Measurements from ENCODE around the gene PTGR1. TPM values are rescaled to one million over a fixed set of nuclear protein-coding genes. Genes with fewer than 3 reads are reported as not detected.

The PTGR1 gene
- total and polyA plus RNA-seq, 2 donors (not counting 3 experiments of a cell fraction or from before 2014, with no cell fraction given) = 70.3 to 79.1 TPM

GRCh38 chr9:111633389-111633736 lies 33.9 kb upstream of the PTGR1 start:
- no peak overlapping the region for H3K4me3 ChIP-seq (replicated peaks in 1 of 3; ENCODE audit: insufficient read depth in 1 of 3, low read depth in 1 of 3, low read length in 3 of 3)
- no peaks in the 10 kb centered on the region for H3K9me1 ChIP-seq (replicated peaks; ENCODE audit: control insufficient read depth, extremely low read depth, insufficient read depth, low read length)
- peaks cover 31% of the 10 kb centered on the region for H3K4me1 ChIP-seq (ENCODE audit: control insufficient read depth, extremely low read depth, insufficient read depth, low read length)
- no peaks in the 10 kb centered on the region for H3K36me3 ChIP-seq (ENCODE audit: control insufficient read depth in 2 of 2, extremely low read depth in 1 of 2, insufficient read depth in 2 of 2, low read length in 2 of 2)
- peak; percentile 55 for FAIRE-seq
- CTCF ChIA-PET = no interaction called here
- POLR2A ChIA-PET = interaction anchor here (1.2 kb wide), 1 partner anchor 13 kb away, joined by 4 read pairs; no protein-coding TSS in a partner anchor
- H3K9ac ChIP-seq (replicated peaks; ENCODE audit: extremely low read depth, insufficient read depth, low read length) = no peak overlapping the region
- H3K79me2 ChIP-seq (ENCODE audit: control insufficient read depth, insufficient read depth, low read length) = peaks cover 64% of the 10 kb centered on the region
- no peaks in the 10 kb centered on the region for H3K9me3 ChIP-seq (replicated peaks; ENCODE audit: control insufficient read depth, insufficient read depth, low read length)
- no peak overlapping the region for H3K27ac ChIP-seq (ENCODE audit: insufficient read depth, low read depth, low read length)
- dilution Hi-C loops (cut with MboI; ENCODE audit: extremely low pct_ligation_motif_present, low sequenced_read_pairs) (no loop called here), intact Hi-C loops (cut with micrococcal nuclease) (loop anchor here (5.0 kb wide), 1 partner anchor 69 kb away; no protein-coding TSS in a partner anchor)
- H3K27me3 ChIP-seq (ENCODE audit: control insufficient read depth in 2 of 2, insufficient read depth in 2 of 2, low read length in 2 of 2) = no peaks in the 10 kb centered on the region
- TF ChIP-seq MYC (IDR thresholded peaks at IDR 0.05; ENCODE audit: low read depth, low read length) = no peak
- no peak for TF ChIP-seq EZH2 (IDR thresholded peaks at IDR 0.05; ENCODE audit: borderline replicate concordance, low read depth, low read length, severe bottlenecking)
- TF ChIP-seq JUN (IDR thresholded peaks at IDR 0.05; ENCODE audit: borderline replicate concordance, insufficient read depth, insufficient read length, low read depth) = no peak
- no peak for TF ChIP-seq POLR2A (IDR thresholded peaks at IDR 0.05; ENCODE audit: low read depth, low read length)
- TF ChIP-seq, protein P1, sequence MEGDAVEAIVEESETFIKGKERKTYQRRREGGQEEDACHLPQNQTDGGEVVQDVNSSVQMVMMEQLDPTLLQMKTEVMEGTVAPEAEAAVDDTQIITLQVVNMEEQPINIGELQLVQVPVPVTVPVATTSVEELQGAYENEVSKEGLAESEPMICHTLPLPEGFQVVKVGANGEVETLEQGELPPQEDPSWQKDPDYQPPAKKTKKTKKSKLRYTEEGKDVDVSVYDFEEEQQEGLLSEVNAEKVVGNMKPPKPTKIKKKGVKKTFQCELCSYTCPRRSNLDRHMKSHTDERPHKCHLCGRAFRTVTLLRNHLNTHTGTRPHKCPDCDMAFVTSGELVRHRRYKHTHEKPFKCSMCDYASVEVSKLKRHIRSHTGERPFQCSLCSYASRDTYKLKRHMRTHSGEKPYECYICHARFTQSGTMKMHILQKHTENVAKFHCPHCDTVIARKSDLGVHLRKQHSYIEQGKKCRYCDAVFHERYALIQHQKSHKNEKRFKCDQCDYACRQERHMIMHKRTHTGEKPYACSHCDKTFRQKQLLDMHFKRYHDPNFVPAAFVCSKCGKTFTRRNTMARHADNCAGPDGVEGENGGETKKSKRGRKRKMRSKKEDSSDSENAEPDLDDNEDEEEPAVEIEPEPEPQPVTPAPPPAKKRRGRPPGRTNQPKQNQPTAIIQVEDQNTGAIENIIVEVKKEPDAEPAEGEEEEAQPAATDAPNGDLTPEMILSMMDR (IDR thresholded peaks at IDR 0.05; ENCODE audit: extremely low read depth in 1 of 2, insufficient read depth in 1 of 2, low read depth in 1 of 2, low read length in 2 of 2) = no peak
- no peak for TF ChIP-seq GATA2 (IDR thresholded peaks at IDR 0.05; ENCODE audit: insufficient read depth, insufficient read length, low read depth, low read length)
- TF ChIP-seq, protein P2, sequence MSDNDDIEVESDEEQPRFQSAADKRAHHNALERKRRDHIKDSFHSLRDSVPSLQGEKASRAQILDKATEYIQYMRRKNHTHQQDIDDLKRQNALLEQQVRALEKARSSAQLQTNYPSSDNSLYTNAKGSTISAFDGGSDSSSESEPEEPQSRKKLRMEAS (IDR thresholded peaks at IDR 0.05; ENCODE audit: insufficient read depth, insufficient read length) = no peak
- TF ChIP-seq POLR2AphosphoS5 (IDR thresholded peaks at IDR 0.05; ENCODE audit: insufficient read depth, low read depth, low read length) = no peak
- no peak for TF ChIP-seq FOS (IDR thresholded peaks at IDR 0.05; ENCODE audit: borderline replicate concordance, insufficient read depth, low read length)
- H2AFZ ChIP-seq (ENCODE audit: low read depth, low read length) = no peak overlapping the region
- H3K4me2 ChIP-seq (ENCODE audit: insufficient read depth, low read length) = no peak overlapping the region
- BruUV-seq (replicated peaks) = no TSS peak
- H4K20me1 ChIP-seq (replicated peaks; ENCODE audit: control insufficient read depth, extremely low read depth, insufficient read depth, low read length) = peaks cover 6% of the 10 kb centered on the region
- DNase-seq (ENCODE audit: low read depth, low spot score) = no peak

Measured in endothelial cell of umbilical vein (primary cell).